ENCODE results near the gene LMNTD2. TPM values are rescaled to one million over a fixed set of nuclear protein-coding genes. Genes with fewer than 3 reads are reported as not detected.
A peak's percentile ranks its signal among the peaks of the same experiment; 100 is the strongest.

LMNTD2 gene
- total and polyA plus RNA-seq, 2 of the 13 experiments (the other 11 are each of a cell fraction or from before 2014, with no cell fraction given), result 1.1 to 3.1 TPM

DNA sequence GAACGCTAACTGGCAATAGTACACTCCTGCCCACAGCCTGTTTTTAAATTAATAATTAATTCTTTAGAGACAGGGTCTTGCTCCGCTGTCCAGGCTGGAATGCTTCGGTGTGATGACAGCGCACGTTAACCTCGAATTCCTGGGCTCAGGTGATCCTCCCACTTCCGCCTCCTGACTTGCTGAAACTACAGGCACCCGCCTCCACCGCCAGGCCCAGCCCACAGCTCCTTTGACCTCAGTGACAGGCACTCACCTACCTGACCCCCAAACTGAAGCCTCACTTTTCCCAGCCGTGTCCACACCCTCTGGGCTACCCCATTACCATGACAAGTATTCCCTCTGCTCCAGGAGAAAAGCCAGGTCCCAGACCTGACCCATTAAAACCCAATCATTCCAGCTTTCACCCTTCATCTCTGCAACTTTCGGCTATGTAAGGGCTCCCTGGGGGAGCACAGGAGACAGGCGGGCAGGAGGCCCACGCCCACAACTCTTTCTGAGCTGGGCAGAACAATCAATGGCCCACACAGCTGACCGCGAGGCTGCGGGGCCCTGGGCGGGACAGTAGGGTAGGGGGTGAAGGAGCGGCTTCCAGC, 730 bp downstream of the LMNTD2 start (continued):
- TF ChIP-seq ZNF614 (CRISPR knock-in tag; IDR thresholded peaks at IDR 0.05; ENCODE audit: borderline replicate concordance) (peak; percentile 16; the same call in 1 of the 2 replicates), NR2F2 (IDR thresholded peaks at IDR 0.05; ENCODE audit: borderline replicate concordance, low read depth) (no peak; the same call in 1 of the 2 replicates), MBD4 (IDR thresholded peaks at IDR 0.05; ENCODE audit: borderline replicate concordance, low read length) (no peak), GABPA (IDR thresholded peaks at IDR 0.05; ENCODE audit: low read depth, low read length) (no peak), GABPA (CRISPR knock-in tag; IDR thresholded peaks at IDR 0.05; ENCODE audit: low read depth) (peak; percentile 76), SIN3A (IDR thresholded peaks at IDR 0.05; ENCODE audit: borderline replicate concordance, low read depth, low read length) (peak; percentile 51; the same call in 1 of the 2 replicates), FOSL2 (CRISPR knock-in tag; IDR thresholded peaks at IDR 0.05) (peak; percentile 10; the same call in 1 of the 2 replicates), ZNF382 (CRISPR knock-in tag; IDR thresholded peaks at IDR 0.05; ENCODE audit: borderline replicate concordance) (no peak), ADNP (CRISPR knock-in tag; IDR thresholded peaks at IDR 0.05) (no peak), CCAR2 (optimal IDR thresholded peaks at IDR 0.05; ENCODE audit: low read depth, low read length) (peak; percentile 27), ZEB1 (IDR thresholded peaks at IDR 0.05; ENCODE audit: insufficient replicate concordance, low read depth) (peak; percentile 98), MLLT10 (CRISPR knock-in tag; IDR thresholded peaks at IDR 0.05) (no peak), ZNF20 (CRISPR knock-in tag; IDR thresholded peaks at IDR 0.05) (0 out of 2 replicates have a peak, but pooled peaks have one; percentile 16), SIX4 (CRISPR knock-in tag; IDR thresholded peaks at IDR 0.05) (no peak), POLR2G (IDR thresholded peaks at IDR 0.05; ENCODE audit: low read depth, low read length) (peak; percentile 27), CREM (IDR thresholded peaks at IDR 0.05) (no peak; the same call in none of the 2 replicates), CREM (CRISPR knock-in tag; IDR thresholded peaks at IDR 0.05) (no peak), ZNF510 (CRISPR knock-in tag; IDR thresholded peaks at IDR 0.05; ENCODE audit: low read depth) (0 out of 2 replicates have a peak, but pooled peaks have one; percentile 25), SAP130 (CRISPR knock-in tag; IDR thresholded peaks at IDR 0.05; ENCODE audit: low read depth) (peak; percentile 85), ZNF674 (CRISPR knock-in tag; IDR thresholded peaks at IDR 0.05; ENCODE audit: low read depth) (no peak), HOXA3 (CRISPR knock-in tag; IDR thresholded peaks at IDR 0.05) (0 out of 2 replicates have a peak, but pooled peaks have one; percentile 43), SALL1 (CRISPR knock-in tag; IDR thresholded peaks at IDR 0.05) (no peak), ZNF709 (CRISPR knock-in tag; IDR thresholded peaks at IDR 0.05) (no peak), DNMT3B (CRISPR knock-in tag; conservative IDR thresholded peaks at IDR 0.05) (0 out of 2 replicates have a peak, but pooled peaks have one; percentile 0), ZNF121 (CRISPR knock-in tag; IDR thresholded peaks at IDR 0.05) (peak; percentile 100)
- TF ChIP-seq, protein P1, sequence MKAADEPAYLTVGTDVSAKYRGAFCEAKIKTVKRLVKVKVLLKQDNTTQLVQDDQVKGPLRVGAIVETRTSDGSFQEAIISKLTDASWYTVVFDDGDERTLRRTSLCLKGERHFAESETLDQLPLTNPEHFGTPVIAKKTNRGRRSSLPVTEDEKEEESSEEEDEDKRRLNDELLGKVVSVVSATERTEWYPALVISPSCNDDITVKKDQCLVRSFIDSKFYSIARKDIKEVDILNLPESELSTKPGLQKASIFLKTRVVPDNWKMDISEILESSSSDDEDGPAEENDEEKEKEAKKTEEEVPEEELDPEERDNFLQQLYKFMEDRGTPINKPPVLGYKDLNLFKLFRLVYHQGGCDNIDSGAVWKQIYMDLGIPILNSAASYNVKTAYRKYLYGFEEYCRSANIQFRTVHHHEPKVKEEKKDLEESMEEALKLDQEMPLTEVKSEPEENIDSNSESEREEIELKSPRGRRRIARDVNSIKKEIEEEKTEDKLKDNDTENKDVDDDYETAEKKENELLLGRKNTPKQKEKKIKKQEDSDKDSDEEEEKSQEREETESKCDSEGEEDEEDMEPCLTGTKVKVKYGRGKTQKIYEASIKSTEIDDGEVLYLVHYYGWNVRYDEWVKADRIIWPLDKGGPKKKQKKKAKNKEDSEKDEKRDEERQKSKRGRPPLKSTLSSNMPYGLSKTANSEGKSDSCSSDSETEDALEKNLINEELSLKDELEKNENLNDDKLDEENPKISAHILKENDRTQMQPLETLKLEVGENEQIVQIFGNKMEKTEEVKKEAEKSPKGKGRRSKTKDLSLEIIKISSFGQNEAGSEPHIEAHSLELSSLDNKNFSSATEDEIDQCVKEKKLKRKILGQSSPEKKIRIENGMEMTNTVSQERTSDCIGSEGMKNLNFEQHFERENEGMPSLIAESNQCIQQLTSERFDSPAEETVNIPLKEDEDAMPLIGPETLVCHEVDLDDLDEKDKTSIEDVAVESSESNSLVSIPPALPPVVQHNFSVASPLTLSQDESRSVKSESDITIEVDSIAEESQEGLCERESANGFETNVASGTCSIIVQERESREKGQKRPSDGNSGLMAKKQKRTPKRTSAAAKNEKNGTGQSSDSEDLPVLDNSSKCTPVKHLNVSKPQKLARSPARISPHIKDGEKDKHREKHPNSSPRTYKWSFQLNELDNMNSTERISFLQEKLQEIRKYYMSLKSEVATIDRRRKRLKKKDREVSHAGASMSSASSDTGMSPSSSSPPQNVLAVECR (CRISPR knock-in tag; IDR thresholded peaks at IDR 0.05; ENCODE audit: borderline replicate concordance), result no peak

Data from HepG2 (cell line).